COLO668 (cell line): ENCODE measurements around the gene TRNT1.
A peak's percentile ranks its signal among the peaks of the same experiment; 100 is the strongest.

Source experiments
- DNase-seq: peaks from one replicate; lab custom pipeline; 2025; ENCODE audit not compliant: unreplicated experiment; lab: John Stamatoyannopoulos, UW

The TRNT1 gene

DNA sequence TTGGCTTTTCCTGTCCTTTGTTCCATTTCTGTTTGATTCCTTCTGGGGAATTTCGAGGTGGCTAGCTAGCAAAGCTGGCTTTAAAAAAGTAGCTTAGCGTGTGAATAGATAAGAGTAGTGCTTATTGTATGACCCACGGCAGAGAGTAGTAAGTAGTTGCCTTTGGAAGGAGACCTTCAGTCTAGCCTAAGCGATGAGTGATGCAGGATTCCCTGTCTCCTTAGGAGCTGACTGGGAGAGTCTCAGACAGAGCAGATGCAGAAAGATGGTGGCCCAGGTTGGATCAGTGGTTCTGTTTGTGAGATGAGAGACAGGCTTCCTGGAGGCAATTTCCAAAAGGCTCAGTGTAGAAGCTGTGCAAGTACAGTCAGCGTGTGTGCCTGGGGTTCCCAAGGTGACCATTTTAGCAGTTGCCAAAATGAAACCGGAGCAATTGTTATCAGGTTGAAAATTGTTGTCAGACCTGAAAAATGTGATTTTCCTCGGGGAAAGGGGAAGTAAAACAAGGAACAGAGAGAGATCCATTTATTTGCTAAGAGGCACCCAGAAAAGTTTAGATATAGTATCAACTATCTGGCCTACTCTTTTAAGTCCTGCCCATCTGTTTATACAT is 15.9 kb upstream of the TRNT1 start:
- no peak for DNase-seq

DNA sequence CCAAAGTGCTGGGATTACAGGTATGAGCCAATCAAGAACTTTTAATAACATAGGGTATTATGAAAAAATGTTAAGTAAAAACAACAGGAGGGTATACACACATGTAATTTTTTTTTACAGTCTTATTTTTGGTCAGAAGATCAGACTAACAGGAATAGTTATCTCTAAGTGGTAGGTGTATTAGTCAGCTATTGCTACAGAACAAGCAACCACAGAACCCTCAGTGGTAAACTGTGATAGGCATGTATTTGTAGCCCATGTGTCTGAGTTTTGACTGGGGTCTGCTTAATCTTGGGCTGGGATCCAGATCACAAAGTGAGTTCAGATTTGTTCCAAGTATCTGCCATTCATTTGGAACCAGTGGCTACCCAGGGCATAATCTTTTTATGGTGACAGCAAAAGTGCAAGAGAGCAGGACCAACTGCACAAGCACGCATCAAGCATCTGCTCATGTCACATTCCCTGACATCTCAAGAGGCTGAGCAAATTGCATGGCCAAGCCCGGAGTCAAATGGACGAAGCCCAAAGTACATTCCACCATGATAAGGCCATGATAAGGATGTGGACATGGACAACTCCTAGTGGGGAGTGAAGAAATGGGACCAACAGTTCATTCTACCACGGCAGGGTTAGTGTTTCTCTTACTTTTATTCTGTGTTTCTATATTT is 13.6 kb upstream of the TRNT1 start:
- no peak for DNase-seq

DNA sequence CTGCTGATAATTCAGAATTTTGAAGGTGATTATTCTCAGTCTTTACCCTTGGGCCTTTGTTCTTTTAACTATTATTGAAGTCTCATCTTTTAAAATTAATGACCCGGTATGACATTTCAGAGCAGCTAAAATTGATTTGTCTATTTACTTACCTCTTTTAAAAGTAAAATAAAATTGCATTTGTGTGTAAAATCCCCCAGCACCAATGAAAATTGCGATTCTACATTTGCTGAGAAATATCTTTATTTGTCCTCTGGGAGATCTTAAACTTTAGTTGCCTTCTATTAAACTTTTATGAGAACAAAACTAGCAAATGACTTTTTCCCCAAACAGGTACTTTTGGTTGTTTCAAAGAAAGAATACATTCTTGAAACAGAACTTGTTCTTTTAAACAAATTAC is 9.1 kb upstream of the TRNT1 start:
- DNase-seq = no peak

DNA sequence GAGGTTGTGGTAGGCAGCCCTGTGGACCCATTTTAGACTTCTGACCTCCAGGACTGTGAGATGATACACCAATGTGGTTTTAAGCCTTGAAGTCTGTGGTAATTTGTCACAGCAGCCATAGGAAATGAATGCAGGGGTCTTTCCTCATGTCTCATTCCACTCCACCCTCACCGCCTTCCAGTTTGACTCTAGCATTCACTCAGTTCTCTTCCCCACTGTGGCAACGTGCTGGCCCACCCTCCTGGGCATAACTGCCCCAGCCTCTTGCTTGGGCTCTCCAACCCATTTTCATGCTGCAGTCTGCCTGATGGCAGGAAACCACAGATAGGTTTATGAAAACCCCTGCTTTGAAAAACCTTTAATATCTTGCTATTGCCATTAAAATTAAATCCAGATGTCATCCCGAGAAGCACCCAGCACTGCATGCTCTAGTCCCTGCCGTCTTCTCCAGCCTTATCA is 7.3 kb upstream of the TRNT1 start:
- no peak for DNase-seq

DNA sequence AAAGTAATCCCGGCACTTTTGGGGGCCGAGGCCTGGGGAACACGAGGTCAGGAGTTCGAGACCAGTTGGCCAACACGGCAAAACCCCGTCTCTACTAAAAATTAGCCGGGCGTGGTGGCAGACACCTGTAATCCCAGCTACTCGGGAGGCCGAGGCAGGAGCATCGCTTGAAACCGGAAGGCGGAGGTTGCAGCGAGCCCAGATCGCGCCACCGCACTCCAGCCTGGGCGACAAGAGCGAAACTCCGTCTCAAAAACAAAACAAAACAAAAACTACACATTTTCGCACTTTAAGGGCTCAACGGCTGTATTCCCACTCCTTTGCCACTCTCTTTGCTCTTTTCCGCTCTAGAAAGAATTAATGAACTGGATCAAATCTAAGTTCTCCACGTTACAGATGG is 763 bp upstream of the TRNT1 start:
- no peak for DNase-seq

DNA sequence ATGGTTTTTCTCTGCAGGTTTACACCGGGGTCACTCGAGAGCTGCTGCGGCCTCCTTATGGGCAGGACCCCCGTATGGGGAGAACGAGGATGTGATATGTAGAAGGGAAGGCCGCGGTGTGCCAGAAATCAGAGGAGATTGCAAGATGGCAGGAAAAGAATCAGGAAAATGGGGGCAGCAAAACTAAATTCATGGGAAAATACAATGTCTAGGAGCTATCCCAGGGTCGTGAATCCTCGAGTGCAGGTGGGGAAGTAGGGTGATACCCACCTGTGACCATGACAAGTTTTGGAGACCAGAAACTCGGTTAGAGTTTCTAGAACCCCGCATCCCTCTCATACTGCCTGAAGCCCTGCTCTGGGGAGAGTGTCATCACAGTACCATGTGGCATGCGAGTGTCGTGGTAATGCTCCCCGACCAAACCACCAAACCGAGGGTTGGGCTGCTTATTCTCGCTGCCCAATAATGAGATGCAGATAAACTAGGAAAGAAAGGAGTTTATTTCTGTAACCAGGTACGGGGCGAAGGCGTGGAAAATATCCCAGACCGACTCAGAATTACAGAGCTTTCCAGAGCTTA is 781 bp downstream of the TRNT1 start:
- peak; percentile 9 for DNase-seq

DNA sequence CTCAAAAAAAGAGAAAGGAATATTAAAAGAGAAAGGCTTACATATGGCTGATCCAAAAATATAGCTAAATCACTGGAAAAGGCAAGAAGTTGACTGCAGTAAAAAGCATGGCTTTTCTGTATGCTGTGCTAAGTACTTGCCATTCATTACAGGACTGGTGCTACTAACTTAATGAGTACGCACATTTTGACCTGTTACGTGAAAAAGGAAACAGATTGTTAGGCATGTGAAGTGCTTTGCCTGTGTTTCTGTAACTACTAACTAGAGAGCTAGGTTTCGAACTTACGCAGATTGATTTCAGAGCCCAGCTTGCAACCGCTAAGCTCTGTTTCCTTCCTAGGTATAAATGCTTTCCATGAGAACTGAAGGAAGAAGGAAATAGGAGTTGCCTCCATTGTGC is 2.8 kb downstream of the TRNT1 start:
- no peak for DNase-seq

DNA sequence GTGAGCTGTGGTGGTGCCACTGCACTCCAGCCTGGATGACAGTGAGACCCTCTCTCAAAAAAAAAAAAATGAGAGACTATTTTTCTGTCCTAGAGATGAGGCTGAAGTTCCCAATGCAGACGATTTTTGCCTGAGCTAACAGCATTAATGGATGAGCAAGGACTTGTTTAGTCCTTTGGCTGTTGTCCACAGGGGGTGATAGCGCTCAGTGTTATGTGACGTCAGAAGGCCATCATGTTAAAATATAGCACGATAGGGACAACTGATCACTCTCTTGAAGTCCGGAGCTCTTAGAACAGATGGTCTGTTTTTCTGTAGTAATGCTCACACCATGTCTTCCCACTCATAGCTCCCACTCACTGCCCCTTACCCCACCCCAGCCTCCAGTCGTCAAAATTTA is 6.8 kb downstream of the TRNT1 start:
- DNase-seq = no peak

DNA sequence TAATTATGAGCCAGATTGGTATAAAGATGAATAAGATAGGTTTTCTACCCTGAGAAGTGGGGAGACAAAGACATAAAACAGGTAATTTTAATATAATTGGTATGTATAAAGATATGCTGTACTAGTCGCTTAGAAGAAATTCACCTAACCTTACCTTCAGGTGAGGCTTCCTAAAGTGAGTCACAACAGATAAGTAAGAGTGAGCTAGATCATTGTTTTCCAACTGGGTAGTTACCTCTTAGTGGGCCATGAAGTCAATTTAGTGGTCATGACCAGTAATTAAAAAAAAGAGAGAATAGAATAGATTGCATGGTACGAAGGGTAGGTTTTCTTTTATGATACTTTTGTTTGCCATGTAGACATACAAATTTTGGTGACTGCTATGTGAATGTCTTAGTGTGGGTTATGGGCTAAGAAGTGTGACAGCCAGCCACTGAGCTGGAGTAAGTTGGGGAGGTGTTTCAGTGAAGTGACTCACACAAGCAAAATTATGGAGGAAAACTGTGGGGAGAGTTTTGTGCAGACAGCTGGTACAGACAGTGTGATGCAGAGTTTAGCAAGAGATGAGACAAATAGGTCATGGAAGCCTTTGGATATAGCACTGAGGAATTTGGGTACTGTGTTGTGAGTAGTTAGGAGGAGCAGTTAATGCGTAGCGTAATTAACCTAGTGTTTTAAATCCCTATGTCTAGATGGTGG is 8.2 kb downstream of the TRNT1 start:
- DNase-seq = no peak

DNA sequence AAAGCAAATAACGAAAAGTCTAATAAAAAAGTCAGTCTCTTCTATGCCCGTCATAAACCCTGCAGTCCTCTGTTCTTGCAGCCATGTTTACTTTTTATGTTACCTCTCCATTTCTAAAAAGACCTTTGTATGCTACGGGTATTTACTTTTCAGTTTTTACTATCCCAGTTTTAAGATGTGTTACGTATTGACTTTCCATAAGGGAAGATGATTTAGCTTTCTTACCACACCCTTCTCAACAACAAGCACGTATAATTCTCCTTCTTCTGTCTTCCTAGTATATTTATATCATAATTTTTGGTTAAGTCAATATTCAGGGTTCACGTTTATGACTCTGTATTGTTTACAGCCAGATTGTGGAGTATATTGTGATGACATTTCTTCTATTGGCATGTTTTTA is 10.8 kb downstream of the TRNT1 start:
- DNase-seq = no peak

DNA sequence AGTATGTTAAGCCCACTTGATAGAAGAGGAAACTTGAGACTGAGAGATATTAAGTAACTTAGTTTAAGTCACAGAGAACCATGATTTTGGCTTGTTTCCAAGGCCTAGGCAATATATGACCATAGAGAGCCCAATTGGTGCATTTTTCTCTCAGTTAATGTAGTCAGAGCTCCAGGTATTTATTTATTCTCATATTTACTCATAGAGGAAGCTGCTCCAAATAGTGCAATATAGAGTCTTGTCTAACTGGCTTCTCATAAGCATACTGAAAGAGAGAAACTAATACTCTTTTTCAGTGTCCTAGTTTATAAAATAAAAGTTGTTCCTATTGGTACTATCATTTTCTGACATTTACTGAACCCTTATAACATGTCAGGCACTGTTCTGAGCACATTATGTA is 15.2 kb downstream of the TRNT1 start:
- DNase-seq = no peak

DNA sequence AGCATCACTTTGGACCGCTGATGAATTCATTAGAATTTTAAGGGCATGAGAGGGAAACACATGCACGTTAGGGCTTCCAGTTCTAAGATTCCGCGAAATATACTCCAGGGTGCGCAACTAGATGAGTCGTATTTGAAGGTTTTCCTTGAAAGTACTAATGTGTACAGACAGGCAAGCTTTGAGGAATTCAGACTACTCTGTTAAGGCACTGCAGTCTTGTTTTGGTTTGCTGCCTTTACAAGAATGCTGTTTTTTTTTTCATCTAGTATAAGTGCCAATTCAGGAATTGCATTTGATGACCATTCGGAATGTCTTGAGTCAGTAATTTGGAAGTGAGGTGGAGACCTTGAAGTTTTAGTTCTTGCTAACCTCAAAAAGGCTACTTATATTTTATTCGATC is 19.1 kb downstream of the TRNT1 start:
- DNase-seq = no peak

DNA sequence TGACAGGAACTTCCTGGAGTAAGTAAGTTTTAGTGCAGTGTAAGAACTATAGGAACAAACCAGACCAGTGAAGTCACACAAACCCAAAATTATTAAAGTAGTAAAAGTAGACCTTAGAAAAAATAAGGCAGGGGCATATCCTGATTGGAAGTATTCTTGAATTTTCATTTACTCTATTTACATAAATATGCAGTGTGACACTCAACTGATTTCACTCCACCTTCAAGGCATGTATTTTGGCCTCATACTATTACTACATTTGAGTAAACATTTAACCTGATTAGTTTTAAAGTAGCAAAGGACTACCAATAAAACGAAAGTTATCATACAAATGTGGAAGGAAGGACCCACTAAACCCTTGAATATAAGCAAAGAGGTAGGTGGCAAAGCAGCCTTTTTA is 22.8 kb downstream of the TRNT1 start:
- no peak for DNase-seq

DNA sequence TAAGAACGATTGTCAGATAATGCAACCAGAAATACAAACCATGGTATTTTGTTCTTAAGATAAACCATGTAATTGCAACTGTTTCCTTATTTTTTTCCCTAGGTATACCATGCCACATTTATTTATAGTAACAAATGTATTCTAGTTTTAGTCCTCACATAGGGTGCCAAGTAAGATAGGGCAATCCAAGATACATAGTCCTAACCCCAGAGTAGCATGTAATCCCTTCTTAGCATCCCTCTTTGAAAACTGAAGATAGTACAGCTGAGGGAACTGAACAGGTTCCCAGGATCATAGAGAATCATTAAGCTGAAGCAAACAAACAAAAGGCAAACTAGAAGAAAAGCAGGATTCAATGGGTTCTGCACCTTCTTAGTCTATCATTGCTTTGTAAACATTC is 24.8 kb downstream of the TRNT1 start:
- no peak for DNase-seq

DNA sequence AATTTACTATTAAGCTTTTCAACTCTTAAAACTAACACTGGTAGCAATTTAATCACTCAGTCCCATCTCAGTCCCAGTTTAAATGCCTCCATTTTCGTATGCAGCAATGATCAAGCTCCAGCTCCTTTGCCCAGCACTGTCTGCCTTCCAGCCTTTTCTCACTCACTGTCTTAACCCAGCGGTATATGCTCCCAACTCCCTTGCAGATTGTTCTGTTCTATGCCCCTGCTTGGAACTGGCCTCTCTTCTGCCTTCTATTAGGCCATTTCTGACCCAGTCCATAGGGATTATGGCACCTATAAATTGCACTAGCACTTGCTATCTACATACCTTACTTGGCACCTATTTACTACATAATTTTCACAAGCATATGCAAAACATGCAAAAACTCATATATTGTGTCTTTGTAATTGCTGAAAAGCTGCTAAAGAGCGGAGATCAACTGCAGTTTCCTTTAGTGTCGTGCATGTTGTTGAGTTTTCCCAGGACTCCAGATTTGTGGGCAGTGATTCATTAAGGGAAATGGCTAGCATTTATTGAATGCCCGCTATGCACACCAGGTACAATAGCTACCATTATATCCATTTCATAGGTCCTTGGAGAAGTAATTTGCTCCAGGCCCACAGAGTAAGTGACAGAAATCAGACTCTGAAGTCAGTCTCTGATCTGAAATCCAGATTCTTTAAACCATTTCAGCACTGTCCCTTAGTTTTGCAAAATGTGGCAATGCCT is 28.3 kb downstream of the TRNT1 start:
- no peak for DNase-seq

DNA sequence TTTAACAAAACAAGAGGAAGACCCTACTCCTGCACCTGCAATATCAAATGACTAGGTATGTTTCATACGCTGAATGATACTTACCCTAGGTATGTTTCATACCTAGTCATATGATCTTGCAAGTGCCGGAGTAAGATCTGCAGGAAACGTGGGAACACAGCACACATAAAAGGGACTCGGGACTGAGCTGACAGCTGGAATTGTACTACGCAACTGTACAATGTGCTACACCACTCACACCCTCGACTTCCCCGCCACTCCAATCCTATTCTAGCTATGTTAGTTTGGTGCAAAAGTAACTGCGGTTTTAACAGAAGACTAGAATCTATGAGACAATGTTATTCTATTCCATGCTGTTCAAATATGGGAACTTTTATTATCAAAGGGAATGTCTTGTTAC is 30.7 kb downstream of the TRNT1 start:
- no peak for DNase-seq

DNA sequence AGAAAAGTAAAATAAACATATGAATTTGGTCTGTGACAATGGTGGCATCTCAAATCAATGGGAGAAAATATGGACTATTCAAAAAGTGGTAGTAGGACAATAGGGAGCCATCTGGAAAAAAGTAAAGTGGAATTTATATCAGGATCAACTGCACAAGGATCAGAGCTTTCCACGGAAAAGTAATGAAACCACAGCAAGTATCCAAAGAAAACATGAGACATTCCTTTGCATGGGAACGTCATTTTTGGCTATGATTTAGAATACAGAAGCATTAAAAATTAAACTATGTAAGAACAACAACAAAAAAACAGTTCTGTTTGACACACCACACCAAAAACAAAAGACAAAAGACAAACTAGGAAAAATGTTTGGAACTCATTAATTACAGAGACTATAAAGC is 34.1 kb downstream of the TRNT1 start:
- DNase-seq = no peak

DNA sequence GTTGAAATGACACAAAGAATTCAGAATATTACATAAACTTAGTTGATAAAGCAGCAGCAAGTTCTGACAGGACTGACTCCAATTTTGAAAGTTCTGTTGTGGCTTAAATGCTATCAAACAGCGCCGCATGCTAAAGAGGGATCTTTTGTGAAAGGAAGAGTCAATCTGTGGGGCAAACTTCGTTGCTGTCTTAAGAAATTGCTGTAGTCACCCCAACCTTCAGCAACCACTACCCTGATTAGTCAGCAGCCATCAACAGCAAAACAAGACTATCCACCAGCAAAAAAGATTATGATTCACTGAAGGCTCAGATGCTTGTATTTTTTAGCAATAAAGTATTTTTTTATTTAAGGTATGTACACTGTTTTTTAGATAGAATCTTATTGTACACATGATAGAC is 38.5 kb downstream of the TRNT1 start:
- DNase-seq = no peak

DNA sequence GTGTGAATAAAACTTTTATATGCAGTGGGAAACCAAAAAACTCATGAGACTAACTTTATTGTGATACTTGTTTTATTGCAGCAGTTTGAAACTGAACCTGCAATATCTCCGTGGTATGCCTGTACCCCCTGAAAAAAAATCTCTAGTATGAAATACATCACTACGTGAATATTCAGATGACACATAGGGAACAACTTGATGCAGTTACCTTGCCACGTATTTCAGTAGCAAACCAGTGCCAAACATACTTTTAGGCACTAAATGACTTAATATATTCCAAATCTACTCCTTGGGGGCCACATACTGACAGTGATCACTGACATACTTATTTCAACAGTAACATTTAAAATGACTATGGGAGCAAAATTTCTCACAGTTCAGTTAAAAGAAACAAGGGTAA is 38.9 kb downstream of the TRNT1 start:
- DNase-seq = no peak

DNA sequence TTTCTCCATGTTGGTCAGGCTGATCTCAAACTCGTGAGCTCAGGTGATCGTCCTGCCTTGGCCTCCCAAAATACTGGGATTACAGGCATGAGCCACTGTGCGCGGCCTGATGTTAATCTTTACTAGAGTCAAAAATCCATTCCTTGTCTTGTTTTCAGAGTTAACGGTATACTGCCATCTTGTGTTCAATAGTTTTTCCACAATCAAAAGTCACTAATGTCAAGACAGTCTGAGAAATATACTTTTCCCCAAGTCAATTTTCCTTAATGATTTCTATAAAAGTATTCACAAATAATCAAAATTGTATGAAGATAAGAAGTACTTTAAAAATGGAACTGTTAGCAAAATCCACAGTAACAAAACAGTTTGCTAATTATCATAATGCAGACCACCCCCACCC is 44.3 kb downstream of the TRNT1 start:
- DNase-seq = no peak

DNA sequence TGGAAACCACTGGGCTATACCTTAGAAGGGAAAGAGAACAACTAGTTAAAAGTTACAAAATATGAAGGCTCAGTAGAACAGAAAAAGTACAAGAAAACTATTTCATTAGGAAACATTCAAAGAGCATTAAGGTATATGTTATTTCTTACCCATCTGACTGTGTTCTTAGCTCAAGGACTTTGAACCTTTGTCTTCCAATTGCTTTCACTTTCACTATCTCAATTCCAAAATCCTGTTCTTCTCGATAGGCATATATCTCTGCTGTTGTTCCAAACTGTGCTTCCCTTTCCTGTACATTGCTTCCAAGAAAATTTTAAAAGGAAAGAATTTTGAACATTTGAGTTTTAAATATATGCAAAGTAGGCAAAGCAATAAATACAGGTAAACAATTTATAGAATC is 45.9 kb downstream of the TRNT1 start:
- no peak for DNase-seq
